ENCODE data around the gene STXBP4.

Gene STXBP4, protein sequence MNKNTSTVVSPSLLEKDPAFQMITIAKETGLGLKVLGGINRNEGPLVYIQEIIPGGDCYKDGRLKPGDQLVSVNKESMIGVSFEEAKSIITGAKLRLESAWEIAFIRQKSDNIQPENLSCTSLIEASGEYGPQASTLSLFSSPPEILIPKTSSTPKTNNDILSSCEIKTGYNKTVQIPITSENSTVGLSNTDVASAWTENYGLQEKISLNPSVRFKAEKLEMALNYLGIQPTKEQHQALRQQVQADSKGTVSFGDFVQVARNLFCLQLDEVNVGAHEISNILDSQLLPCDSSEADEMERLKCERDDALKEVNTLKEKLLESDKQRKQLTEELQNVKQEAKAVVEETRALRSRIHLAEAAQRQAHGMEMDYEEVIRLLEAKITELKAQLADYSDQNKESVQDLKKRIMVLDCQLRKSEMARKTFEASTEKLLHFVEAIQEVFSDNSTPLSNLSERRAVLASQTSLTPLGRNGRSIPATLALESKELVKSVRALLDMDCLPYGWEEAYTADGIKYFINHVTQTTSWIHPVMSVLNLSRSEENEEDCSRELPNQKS

DNA sequence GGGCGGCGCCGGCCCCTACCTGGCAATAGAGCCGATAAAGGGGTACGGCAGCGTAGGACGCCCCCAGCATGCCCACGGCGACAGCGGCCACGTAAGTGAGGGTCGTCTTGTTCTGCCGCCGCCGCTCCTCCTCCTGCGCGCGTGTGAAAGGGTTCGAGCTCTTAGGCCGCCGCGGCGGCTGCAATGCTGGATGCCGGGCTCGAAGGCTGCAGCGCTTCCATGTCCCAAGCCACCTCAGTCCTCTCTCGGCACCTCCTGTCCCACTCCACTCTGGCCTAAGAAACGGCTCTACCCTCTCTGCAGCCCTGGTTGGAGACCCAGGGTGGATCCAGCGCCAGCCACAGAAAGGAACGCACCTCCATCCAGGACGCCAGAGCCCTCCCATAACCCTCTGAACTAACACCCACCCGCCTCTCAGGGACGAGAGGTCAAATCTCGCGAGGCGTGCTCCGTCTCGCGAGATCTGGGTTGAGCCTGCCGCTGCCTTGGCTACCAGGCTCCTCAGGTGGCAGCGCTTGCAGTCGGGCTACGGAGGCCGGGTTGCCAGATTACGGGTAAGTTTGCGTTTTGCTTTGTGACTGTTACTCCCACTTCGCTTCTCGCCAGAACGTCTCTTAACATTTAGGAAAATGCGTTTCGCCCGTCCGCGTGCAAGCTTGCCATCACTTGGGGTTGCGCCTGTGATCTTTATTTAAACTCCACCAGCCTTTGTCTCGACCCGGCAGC lies at the start of gene STXBP4, which contains the start of gene COX11:
Gene STXBP4 (plus strand): TSS at position 504 of the 726 bp plus-strand sequence. CDS start 17,455 bp downstream, outside the sequence.
Gene COX11 (minus strand): TSS at position 393 of the 726 bp plus-strand sequence. CDS start 8 bp downstream, at position 385.
- peak; percentile 93 for DNase-seq

DNA sequence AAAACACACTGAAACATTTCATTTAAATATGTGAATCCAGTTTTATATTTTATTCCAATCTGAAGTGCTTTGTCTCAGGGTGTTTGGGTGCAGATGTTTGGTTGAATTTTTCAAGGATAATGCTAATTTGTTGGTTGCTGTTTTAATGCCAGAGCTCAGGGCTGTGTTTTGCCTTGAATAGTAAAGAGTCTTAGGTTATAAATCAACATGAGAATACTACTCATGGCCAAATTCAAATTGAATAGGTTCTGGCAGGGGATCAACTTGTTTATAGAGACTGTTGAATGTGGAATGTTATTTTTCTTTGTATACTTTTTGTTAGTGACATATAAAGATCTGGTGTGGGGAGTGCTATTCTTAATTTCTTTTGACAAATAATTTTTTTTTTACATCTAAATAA lies 49.1 kb upstream of the STXBP4 start:
- DNase-seq: no peak

DNA sequence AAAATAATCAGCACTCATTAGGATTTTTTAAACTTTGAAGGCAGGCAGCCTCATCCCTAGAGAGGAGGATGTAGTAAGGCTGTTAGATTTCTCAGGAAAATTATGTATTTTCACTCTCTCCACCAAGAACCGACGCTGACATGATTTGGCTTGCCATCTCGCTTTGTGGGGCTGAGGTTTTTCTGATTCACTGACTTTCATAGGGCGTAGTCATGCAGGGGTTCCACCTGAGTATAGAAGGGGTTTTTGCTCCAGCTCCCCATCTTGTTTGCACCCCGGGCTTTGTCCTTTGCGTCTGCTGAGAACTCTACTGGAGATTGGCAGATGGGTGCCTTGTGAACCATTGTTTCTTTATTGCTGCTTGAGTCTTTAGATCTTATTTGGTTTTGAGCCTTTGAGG lies 47.7 kb upstream of the STXBP4 start:
- DNase-seq: no peak

DNA sequence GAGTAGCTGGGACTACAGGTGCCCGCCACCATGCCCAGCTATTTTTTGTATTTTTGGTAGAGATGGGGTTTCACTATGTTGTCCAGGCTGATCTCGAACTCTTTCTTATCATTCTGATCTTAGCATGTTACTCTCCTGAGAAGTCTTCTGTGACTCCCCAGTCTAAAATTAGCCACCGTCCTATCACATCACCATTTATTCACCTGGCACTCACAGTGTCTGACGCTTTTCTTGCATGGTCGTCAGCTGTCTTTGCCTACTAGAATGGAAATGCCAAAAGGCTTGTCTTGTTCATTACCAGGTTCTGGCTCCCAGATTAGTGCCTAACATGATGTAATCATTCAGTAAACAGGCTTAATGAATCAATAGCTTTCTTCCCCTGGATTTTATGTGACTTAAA lies 44.2 kb upstream of the STXBP4 start:
- DNase-seq: no peak

DNA sequence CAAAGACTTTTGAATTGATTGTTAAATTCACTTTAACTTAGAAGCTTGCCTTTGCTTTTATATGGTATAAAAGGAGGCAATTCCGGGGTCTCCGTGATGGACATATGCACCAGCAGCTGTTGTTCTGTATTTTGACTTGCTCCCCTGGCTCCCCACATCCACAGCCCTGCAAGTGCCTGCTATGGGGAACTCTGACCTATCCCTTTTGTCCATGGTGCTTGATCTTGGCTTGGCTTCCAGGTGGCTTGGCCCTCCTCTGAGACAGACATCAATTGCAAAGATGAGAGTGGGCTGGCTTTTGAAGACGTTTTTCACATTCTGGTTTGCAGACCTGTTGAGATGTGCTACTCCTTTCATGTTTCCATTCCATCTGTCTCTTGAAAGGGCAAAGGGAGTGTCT lies 41.0 kb upstream of the STXBP4 start:
- DNase-seq: no peak

DNA sequence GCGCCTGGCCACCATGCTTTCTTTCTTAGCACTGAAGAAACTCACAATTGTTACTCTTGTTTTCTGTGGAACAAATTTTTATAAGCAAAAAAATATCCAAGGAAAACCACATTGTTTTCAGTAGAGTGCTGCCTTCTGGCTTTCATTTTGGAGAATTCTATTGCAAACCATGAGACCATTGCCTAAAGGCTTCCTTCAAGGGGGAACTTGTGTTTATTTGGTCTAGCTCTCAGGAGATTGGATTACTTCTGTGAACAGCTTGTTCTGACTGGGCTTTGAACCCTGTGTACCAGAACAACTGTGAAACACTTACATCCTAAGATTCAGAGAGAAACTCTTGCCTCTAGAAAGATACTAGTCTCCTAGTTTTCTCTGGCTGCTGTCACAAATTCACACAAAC lies 35.9 kb upstream of the STXBP4 start:
- no peak for DNase-seq

DNA sequence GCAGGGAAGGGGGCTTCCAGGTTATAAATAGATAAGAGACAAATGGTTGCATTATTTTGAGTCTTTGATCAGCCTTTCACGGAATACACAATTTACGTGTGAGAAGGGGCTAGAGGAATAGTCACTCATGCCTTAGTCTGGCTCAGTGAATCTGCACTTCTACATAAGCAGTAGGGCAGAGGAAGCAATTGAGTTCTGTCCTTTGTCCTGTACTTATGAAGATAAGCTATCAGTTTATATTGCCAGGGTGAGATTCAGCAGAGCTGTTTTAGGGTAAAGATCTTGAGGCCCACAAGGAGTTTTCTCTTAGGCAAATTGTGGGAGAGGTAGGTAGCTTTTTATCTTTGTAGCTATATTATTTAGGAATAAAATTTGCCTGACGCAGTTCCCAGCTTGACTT lies 34.6 kb upstream of the STXBP4 start:
- no peak for DNase-seq

DNA sequence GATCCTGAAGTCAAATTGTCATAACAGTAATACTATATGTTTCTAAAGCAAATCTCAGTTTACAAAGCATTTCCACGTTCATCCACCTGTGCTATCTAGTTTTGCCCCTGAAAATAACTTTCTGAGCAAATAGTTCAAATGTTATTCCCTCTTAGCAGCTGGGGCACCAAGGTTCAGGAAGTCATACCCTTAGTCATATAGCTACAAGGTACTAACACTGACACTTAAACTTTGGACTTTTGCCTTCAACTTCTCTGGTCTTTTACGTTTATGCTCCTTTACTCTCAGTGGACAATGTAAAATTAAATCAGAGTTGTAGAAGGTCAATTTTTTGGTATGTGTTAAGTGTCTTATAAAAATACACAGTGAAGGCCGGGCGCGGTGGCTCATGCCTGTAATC lies 33.1 kb upstream of the STXBP4 start:
- no peak for DNase-seq

DNA sequence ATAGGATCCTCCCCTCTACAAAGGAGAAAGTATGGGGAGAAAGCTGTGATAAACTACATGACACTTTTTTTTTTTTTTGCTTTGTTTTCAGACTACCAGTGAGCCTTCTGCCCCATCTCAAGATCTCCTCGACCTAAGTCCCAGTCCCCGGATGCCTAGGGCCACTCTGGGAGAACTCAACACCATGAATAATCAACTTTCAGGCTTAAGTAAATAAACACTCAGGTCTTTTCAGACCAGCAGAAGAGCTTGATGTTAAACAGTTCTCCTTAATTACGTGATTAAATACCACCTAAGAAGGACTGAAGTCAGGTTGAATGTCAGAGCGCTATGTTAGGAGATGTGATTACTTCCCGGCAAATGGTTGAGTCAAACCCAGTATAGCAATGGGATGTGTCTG lies 31.5 kb upstream of the STXBP4 start:
- DNase-seq: no peak

DNA sequence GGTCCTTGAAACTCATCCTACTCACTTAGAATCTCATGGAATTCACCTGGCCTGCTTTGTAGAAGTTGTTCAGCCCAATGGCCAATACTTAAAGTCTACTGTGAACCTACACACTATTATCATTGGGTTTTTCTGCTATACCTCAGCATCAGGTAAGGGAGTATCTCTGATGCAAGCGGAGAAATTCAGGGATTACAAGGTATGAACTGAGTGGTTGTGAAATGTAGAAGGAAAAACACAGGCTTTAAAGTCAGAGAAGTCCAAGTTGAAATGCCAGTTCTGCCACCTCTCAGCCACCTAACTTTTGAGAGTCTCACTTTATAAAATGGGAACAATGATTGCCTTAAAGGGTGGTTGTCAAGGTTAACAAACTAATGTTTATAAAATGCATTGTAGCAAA lies 31.1 kb upstream of the STXBP4 start:
- no peak for DNase-seq

DNA sequence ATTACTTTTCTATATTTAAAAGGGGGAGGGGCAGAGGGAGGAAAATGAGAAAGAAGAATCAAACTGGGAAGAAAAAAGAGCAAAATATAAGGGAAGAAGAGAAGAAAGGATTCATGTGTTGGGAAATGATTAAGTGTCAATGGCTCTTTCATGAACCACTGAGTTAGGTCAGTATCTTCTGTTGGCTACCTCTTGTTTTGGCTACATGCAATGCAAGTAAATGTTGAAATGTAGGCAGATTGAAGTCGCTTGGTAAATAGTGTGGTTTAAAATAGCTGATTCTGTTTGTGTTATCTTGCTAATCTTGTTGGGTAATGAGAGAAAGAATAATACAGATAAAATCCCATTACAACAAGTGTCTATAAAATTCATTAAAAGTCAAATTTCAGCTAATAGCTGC lies 27.3 kb upstream of the STXBP4 start:
- DNase-seq: no peak

DNA sequence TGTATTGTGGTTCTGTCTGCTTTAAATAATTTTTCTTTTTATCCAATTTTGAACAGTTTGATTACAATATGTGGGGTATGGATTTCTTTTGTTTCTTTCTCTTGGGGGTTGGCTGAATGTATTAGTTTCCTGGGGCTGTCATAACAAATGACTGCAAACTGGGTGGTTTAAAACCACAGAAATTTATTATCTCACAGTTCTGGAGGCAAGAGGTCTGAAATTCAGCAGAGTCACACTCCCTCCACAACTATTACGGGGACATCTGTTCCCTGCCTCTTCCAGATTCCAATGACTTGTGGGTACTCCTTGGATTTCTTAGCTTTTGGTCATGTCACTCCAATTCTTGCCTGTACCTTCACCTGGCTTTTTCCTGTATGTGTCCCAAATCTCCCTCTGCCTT lies 23.8 kb upstream of the STXBP4 start:
- DNase-seq: no peak

DNA sequence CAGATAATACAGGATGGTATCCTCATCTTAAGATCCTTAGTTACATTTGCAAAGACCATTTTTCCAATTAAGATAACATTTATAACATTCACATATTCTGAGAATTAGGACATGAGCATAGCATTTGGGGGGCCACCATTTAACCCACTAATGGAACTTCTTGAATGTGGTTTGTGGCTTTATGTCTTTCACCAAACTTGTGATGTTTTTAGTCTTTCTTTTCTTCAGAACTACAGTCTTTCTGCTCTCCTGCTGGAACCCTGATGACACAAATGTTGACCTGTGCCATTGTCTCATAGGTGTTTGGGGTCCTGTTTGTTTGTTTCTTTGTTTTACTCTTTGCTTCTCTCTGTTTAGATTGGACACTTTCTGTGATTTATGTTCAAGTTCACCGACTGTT lies 23.3 kb upstream of the STXBP4 start:
- no peak for DNase-seq

DNA sequence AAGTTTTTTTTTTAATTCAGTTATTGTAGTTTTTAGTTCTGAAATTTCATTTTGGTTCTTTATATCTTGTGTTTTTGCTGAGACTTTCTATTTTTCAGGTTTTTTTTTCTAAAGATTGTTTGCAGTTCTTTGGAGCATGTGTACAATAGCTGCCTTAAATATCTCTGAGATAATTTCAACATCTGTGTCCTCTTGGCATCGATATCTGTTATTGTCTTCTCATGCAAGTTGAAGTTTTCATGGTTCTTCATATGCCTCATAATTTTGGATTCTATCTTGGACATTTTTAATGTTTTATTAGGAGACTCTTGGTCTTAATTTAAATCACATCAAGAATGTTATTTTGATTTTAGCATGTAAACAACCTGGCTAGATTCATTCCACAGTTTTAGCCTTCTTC lies 22.9 kb upstream of the STXBP4 start:
- no peak for DNase-seq

DNA sequence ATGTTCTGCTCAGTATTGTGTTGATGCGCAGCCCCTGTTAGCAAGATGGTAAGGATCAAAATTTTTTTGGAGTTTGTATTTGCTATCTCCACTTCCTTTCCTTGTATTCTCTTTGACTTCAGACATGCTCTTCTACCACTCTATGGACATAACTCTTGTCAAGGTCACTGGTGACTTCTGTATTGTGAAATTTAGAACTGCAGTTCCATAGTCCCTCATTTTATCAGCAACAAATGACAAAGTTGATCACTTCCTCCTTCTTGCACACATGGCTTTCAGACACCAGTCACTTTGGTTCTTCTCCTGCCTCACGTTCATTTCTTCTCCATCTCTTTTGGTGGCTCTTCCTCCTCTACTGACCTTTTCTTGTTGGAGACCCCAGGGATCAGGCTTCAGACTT lies 21.2 kb upstream of the STXBP4 start:
- DNase-seq: no peak

DNA sequence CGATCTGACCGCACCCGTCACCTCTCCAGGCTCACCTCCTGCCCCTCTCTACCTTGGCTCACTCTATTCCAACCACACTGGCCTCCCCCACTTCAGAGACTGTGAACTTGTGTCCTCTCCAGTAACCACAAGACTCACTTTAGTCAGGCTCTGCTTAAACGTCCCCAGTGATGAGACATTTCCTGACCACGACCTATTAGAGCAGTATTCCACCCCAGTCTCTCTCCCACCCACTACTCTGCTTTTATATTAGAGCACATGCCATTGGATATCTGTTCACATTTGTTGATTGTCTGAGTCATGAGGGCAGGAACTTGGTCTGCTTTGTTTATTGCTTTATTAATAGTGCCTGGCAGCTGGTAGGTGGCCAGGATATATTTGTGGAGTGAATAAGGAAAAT lies 20.2 kb upstream of the STXBP4 start:
- no peak for DNase-seq

DNA sequence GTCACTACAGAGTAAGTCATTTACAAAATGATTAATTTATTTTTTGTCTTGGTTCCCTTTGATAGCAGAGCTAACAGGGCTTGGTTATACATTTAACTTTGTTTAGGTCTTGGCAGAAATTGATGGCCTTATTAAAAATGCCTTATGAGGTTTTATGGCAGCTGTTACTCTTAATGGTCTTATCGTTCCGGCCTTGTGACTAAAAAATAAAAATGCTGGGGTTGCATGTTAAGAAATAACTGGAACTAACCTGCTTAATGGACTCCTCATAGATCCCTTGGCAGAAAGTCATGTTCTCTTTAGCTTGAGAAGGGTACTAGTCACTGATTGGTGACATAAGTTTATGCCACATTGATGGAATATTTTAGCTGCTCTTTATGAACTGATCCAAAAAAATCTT lies 18.4 kb upstream of the STXBP4 start:
- no peak for DNase-seq

DNA sequence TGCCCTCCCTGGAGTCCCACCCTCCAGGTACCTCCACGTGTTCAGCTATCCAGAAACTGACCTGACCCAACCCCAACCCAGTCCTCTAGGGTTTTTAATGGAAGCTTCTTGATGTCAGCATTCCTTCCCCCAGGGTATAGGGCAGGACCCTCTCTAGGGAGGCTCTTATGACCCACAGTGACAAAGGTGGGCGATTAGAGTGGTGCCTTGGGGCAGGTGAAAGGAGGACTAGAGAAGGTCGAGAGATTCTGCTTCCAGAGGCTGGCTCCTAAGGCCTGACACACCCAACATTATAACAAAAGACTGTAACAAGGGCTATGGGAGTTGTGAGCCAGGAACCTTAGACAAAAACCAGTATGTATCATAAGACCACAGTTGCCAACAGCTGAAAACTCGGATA lies 17.3 kb upstream of the STXBP4 start:
- DNase-seq: no peak

DNA sequence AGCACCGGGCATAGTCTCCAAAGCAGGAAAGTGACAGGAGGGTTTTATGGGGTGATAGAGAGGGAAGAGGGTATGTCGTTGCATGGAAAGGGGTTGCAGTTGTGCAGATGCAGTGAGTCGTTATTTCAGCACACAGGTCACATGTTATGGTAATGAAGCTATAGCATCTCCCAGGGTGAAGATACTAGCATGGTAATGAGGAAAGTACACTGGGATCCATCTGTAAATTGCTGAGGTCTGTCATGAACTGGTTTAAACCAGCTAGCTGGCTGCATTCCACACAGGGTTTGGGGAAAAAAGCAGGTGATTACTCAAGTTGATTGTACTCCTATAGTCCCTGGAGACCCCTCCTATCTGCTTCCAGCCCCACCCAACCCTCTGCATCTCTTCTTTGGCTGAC lies 11.8 kb upstream of the STXBP4 start:
- DNase-seq: no peak

DNA sequence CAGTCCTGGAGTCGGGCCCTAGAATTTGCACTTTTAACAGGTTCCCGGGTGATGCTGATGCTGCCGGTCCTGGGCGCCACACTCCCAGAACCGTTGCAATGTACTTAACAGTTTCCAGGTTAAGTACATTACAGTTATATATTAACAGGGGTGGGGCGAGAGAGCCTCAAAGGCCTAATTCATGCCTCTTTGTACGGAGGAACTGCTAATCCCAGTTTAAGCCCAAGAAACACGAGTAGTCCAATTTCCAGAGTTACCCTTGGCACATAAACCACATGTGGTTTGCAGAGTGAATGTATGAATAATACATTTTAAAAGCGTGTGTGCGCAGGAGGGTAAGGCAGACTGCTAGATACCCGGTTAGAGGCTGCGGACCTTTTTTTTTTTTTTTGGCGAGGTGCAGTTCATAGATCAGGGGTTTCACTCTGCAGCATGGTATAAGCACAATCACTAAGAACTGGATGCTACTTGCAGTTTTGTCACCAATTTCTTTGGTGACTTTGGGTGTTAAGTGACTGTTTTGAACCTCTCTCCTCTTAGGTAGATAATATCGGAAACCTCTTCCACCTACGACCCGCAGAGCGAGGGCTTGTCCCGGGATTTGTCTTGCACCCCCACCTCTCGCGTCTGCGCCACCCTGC lies 824 bp upstream of the STXBP4 start:
- DNase-seq: peak; percentile 14

DNA sequence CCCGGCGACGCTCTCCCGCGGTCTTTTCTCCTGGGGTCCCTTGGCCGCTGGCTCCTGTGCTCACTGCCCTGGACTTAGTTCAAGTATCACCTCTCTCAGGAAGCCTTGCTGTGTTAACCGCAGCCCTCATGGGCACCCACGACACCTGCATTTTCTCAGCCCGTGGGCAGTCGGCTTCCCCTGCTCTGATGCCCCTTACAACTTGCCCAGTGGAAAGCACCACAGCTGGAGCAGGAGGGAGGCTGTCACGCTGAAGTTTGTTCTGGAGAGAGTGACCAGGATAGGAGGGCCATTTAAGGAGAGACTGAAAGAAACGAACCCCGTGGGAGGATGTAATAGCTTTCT lies 395 bp downstream of the STXBP4 start:
- no peak for DNase-seq

DNA sequence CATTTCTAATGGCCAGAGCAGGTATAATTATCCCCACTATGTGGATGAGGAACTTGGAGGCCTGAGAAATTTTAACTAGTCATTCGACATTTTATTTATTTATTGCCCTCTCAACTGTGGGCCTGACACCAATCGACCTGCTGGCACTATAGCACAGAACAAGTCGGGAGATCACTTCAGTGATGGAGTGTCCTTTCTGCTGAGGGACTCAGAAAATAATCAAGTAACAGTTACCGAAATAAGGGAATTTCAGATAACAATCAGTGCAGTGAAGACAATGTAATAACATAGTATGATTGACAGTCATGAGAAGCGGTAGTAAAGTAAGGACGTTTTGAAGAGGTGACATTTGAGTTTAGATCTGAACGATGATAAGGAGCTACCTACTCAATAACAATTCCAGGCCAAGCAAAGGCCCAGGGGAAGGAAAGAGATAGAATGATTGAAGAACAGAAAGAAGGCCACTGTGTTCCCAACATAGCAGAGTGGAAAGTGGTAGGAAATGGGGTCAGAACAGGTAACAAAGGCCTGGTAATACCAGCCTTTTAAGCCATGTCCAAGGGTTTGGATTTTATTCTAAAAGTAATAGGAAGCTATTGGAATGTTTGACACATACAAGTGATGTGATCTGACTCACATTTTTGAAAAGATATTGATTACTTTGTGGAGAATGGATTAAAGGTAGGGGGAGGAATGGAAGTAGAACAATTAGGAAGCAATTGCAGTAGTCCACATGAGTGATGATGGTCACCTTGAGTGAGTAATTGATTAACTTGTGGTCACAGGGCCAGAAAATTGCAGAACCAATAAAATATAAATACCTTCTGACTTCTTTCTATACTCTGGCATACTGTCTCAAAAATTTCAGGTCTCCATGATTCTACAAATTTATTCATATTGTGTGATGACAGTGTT lies 1.4 kb downstream of the STXBP4 start:
- DNase-seq: no peak

DNA sequence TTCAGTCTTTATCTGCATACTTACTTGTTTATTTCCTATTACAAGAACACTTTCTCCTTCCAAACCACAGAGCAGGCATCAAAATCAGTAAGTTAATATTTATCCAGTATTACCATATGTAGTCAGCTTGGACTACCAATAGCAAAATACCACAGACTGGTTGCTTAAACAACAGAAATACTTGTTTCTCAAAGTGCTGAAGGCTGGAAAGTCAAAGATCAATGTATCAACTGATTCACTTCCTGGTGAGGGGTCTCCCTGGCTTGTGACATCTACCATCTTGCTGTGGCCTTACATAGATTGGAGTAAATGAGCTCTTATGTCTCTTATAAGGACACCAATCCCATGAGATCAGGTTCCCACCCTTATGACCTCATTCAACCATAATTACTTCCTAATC lies 2.6 kb downstream of the STXBP4 start:
- DNase-seq: no peak
